Measurements from ENCODE around the gene HSD17B1. TPM values are rescaled to one million over a fixed set of nuclear protein-coding genes. Genes with fewer than 3 reads are reported as not detected.
A peak's percentile ranks its signal among the peaks of the same experiment; 100 is the strongest.

Gene HSD17B1
- total and polyA plus RNA-seq, 2 of the 13 experiments (the other 11 are each of a cell fraction or from before 2014, with no cell fraction given) = 0.54 to 0.93 TPM

DNA sequence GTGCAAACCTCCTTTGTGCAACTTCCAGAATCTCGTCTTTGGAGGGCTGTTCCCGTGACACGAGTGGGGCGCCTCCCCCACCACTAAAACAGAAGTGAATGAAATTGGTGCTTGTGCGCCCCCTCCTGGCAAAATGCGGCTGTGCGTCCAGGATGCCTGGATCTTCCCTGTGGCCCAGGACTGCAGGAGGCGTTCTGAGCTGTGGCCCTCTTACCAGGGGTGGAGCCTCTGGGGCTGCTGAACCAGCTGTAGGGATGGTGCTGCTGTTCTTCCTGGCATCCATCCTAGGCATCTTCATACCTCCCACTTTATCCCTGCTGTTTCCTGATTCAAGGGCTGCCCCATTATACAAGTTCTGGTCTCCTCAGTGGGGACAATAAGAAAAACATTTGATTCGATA is 35.2 kb upstream of the HSD17B1 start (continued):
- TF ChIP-seq, protein P1, sequence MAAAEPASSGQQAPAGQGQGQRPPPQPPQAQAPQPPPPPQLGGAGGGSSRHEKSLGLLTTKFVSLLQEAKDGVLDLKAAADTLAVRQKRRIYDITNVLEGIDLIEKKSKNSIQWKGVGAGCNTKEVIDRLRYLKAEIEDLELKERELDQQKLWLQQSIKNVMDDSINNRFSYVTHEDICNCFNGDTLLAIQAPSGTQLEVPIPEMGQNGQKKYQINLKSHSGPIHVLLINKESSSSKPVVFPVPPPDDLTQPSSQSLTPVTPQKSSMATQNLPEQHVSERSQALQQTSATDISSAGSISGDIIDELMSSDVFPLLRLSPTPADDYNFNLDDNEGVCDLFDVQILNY (CRISPR knock-in tag; conservative IDR thresholded peaks at IDR 0.05) = no peak
- TF ChIP-seq, protein P2, sequence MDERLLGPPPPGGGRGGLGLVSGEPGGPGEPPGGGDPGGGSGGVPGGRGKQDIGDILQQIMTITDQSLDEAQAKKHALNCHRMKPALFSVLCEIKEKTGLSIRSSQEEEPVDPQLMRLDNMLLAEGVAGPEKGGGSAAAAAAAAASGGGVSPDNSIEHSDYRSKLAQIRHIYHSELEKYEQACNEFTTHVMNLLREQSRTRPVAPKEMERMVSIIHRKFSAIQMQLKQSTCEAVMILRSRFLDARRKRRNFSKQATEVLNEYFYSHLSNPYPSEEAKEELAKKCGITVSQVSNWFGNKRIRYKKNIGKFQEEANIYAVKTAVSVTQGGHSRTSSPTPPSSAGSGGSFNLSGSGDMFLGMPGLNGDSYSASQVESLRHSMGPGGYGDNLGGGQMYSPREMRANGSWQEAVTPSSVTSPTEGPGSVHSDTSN (CRISPR knock-in tag; IDR thresholded peaks at IDR 0.05) = no peak
- TF ChIP-seq PAWR (CRISPR knock-in tag; IDR thresholded peaks at IDR 0.05; ENCODE audit: borderline replicate concordance) (no peak), ZNF784 (CRISPR knock-in tag; IDR thresholded peaks at IDR 0.05; ENCODE audit: borderline replicate concordance) (no peak), JDP2 (CRISPR knock-in tag; IDR thresholded peaks at IDR 0.05; ENCODE audit: borderline replicate concordance) (no peak), AFF4 (CRISPR knock-in tag; IDR thresholded peaks at IDR 0.05) (no peak), MED1 (CRISPR knock-in tag; IDR thresholded peaks at IDR 0.05) (peak; percentile 57), ZNF644 (CRISPR knock-in tag; IDR thresholded peaks at IDR 0.05; ENCODE audit: low read depth) (no peak), TIGD3 (CRISPR knock-in tag; IDR thresholded peaks at IDR 0.05; ENCODE audit: borderline replicate concordance) (no peak), ZSCAN29 (CRISPR knock-in tag; conservative IDR thresholded peaks at IDR 0.05) (no peak), ZKSCAN8 (CRISPR knock-in tag; IDR thresholded peaks at IDR 0.05; ENCODE audit: borderline replicate concordance) (peak; percentile 43; the same call in 1 of the 2 replicates)
- TF ChIP-seq, protein P3, sequence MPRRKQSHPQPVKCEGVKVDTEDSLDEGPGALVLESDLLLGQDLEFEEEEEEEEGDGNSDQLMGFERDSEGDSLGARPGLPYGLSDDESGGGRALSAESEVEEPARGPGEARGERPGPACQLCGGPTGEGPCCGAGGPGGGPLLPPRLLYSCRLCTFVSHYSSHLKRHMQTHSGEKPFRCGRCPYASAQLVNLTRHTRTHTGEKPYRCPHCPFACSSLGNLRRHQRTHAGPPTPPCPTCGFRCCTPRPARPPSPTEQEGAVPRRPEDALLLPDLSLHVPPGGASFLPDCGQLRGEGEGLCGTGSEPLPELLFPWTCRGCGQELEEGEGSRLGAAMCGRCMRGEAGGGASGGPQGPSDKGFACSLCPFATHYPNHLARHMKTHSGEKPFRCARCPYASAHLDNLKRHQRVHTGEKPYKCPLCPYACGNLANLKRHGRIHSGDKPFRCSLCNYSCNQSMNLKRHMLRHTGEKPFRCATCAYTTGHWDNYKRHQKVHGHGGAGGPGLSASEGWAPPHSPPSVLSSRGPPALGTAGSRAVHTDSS (CRISPR knock-in tag; conservative IDR thresholded peaks at IDR 0.05) = no peak
- TF ChIP-seq, protein P4, sequence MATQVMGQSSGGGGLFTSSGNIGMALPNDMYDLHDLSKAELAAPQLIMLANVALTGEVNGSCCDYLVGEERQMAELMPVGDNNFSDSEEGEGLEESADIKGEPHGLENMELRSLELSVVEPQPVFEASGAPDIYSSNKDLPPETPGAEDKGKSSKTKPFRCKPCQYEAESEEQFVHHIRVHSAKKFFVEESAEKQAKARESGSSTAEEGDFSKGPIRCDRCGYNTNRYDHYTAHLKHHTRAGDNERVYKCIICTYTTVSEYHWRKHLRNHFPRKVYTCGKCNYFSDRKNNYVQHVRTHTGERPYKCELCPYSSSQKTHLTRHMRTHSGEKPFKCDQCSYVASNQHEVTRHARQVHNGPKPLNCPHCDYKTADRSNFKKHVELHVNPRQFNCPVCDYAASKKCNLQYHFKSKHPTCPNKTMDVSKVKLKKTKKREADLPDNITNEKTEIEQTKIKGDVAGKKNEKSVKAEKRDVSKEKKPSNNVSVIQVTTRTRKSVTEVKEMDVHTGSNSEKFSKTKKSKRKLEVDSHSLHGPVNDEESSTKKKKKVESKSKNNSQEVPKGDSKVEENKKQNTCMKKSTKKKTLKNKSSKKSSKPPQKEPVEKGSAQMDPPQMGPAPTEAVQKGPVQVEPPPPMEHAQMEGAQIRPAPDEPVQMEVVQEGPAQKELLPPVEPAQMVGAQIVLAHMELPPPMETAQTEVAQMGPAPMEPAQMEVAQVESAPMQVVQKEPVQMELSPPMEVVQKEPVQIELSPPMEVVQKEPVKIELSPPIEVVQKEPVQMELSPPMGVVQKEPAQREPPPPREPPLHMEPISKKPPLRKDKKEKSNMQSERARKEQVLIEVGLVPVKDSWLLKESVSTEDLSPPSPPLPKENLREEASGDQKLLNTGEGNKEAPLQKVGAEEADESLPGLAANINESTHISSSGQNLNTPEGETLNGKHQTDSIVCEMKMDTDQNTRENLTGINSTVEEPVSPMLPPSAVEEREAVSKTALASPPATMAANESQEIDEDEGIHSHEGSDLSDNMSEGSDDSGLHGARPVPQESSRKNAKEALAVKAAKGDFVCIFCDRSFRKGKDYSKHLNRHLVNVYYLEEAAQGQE (IDR thresholded peaks at IDR 0.05; ENCODE audit: borderline replicate concordance in 1 of 2, low read depth in 1 of 2, low read length in 2 of 2) = no peak
- TF ChIP-seq, protein P5, sequence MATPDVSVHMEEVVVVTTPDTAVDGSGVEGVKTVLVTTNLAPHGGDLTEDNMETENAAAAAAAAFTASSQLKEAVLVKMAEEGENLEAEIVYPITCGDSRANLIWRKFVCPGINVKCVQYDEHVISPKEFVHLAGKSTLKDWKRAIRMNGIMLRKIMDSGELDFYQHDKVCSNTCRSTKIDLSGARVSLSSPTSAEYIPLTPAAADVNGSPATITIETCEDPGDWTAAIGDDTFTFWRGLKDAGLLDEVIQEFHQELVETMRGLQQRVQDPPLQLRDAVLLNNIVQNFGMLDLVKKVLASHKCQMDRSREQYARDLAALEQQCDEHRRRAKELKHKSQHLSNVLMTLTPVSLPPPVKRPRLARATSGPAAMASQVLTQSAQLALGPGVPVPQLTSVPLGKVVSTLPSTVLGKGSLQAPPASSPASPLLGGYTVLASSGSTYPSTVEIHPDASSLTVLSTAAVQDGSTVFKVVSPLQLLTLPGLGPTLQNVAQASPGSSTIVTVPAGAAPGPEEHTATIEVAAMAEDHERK (CRISPR knock-in tag; IDR thresholded peaks at IDR 0.05; ENCODE audit: low read depth) = no peak
